HG03175 (cell line): ENCODE results near the gene PHF1.
"Not testable (repeated sequence)": the region's sequence is repeated elsewhere in the genome, so short reads cannot be mapped to it uniquely, and the experiment has no call there.

Experiments used
- ATAC-seq: cut with Tn5 transposase; IDR thresholded peaks from one replicate; pipeline ENCODE4 v1.9.1; 2021; ENCODE audit warnings: mild to moderate bottlenecking, moderate library complexity; ENCODE audit not compliant: unreplicated experiment

Gene PHF1

DNA sequence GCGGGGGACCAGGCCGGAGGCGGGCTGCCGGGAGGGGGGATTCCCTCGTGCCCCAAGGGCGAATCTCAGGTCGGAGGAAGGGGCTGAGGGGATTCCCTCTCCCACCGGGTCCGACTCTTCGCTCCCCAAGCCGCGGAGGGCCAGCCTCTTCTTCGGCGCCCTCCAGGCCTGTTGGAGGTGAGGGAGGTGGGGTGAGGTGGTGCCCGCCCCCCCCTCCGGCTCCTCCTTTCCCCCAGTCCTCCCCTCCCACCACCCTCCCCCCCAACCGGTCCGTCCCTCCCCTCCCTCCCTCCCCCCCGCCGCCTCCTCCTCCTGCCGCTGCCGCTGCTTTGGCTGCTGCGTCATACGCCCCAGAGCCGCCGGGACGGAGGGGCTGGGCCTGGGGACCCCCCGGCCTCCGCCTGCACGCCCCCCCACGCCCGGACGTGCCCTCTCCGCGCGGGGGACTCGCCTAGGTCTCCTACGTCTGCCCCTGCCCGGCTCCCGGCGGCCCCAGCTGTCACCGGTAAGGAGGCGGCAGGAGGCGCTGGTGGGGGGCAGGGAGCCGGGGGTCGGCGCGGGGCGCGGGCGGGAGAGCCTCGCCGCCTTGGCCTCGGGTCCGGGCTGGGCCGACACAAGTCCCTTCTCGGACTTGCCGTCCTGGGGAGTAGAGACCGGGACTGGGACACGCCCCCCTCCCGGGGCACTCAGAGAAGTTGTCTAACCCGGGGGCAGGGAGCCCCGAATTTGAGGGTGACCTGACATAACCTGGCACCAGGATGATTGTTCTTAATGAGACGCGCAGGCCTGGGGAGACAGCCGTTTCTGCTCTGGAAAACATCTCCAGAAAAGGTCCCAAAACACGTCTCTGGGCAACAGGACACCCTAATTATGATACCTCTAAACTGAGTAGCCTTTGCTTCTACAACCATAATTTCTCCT lies at the start of gene PHF1:
PHF1 (plus strand) TSS at position 304 of the 921 bp plus-strand sequence. CDS start 1,250 bp downstream, outside the sequence.
- peak; percentile 34 for ATAC-seq

DNA sequence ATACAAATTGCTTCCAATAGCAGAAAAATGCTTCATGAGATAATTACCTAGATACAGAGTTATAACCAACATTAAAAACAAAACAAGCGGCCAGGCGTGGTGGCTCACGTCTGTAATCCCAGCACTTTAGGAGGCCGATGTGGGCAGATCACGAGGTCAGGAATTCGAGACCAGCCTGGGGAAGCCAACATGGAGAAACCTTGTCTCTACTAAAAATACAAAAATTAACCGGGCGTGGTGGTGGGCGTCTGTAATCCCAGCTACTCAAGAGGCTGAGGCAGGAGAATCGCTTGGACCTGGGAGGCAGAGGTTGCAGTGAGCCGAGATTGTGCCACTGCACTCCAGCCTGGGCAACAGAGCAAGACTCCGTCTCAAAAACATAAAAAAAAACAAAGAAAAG lies 47.3 kb upstream of the PHF1 start:
- ATAC-seq: not testable (repeated sequence)

DNA sequence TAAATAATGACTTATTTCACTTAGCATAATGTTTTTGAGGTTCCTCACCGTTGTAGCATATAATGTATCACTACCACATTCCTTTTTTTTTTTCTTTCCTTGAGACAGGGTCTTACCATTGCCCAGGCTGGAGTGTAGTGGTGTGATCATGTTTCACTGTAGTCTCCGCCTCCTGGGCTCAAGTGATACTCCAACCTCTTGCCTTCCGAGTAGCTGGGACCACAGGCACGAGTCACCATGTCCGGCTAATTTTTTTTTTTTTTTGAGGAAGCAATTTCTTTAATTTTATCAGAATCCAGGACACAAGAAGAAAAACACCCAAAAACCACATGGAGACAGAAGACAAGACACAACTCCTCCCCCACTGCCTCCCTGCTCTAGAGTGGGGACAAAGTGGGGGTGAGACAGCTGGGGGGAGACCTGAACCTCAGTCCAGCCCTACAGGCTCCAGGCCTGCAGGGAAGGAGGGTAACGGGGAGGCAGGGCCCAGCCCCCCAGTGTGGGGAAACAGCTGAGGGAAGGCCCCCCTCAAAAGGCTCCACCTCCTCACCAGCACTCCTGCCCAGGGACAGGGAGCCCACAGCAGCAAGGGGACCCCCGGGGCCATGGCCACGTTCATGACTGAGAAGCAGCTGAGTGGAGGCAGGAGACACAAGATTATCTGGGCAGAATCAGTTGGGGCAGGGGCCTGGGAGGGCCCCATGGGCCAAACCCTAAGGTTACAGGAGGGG lies 46.2 kb upstream of the PHF1 start:
- ATAC-seq: not testable (repeated sequence)

- not testable (repeated sequence) for ATAC-seq
These were observed 45.4 kb upstream of the PHF1 start for GRCh38 chr6:33365206-33365971.

DNA sequence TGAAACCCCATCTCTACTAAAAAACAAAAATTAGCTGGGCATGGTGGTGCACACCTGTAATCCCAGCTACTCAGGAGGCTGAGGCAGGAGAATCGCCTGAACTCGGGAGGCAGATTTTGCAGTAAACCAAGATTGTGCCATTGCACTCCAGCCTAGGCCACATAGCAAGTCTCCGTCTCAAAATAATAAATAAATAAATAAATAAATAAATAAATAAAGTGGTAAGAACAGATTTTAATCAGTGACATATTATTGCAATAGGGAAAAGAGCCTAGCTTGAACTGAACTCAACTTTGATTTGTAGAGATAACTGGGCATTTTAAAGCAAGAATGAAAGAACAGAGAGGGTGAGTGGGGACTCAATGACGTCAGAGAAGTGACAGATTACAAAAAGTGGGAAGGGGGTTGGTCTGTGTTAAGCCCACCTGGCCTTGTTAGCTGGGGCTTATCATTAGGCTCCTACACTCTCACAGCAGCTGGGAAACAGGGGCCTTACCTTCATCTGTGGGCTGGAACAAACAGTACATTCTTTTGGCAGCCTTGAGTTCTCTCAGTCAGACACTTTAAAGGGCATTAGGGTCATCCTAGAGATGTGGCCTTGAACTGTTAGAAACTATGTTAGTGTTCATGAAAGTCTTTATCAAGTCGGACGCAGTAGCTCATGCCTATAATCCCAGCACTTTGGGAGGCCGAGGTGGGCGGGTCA lies 43.7 kb upstream of the PHF1 start:
- ATAC-seq: no peak

GRCh38 chr6:33367715-33368025 lies 43.1 kb upstream of the PHF1 start:
- ATAC-seq: not testable (repeated sequence)

- ATAC-seq: not testable (repeated sequence)
These were observed 38.9 kb upstream of the PHF1 start for GRCh38 chr6:33371901-33372300.

DNA sequence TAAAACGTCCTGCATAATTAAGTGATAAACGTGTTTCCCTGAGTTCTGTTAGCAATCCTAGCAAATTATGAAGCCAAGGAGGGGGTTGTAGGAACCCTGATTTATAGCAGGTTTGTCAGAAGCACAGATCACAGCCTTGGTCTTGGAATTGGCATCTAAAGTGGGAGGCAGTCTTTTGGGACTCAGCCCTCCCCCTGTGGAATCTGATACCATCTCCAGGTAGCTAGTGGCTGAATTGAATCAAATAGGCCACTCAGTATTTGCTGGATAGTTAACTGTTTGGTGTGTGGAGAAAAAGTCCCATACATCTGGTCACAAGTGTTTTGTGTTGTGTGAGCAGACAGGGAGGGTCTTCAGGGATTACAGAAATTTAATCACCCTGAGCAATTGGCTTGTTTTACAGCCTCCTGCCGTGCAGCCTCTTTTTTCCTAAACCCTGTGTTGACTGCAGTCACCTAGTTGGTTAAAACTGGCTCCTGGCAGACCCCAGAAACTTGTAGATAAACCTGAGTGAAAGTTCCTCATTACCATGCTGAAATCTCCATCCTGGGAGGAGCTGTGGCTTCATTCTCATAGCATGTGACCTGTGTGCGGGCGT lies 38.2 kb upstream of the PHF1 start:
- ATAC-seq: no peak

DNA sequence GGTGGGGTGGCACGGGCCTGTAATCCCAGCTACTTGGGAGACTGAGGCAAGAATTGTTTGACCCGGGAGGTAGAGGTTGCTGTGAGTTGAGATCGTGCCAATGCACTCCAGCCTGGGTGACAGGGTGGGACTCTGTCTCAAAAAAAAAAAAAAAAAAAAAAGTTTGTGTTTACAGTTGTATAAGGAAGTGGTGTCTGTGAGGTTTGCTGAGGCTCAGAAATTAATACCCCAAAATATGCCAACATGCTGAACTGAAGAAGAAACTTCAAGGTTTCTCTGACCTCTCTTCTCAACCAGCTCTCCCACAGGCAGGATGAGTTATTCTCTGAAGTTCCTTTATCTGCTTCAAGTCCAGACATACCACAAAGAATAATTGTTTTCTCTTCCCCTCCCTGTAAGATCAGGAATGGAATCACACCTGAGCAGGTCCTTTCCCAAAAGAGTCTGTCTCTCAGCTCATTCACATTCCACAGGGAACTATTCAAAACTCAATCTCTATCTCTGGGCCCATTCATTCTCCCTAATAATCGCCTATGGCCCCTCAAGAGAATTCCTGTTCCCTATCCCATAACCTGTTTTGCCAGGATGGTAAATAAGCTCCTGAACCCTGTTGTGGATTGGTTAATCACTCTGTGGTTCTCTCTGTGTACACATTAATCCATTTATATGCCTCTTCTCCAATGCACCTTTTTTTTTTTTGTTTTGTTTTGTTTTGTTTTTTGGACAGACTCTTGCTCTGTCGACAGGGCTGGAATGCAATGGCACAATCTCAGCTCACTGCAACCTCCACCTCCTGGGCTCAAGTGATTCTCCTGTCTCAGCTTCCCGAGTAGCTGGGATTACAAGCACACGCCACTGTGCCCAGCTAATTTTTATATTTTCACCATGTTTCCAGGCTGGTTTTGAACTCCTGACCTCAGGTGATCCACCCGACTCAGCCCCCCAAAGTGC lies 36.6 kb upstream of the PHF1 start:
- no peak for ATAC-seq

DNA sequence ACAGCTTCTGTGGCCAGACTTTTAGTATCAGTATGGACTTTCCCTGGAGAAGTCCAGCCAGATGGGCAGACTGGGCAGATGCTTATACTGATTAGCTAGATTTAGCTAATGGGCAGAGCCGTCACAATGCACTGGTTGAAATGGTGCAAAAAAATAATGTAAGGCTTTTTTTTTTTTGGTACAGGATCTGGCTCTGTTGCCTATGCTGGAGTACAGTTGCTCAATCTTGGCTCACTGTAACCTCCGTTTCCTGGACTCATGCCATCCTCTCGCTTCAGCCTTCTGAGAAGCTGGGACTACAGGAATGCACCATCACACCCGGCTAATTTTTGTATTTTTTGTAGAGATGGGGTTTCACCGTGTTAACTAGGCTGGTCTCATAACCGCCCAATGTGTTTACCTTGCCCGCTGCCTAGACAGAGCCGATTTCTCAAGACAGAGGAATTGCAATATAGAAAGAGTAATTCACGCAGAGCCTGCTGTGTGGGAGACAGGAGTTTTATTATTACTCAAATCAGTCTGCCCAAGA lies 35.6 kb upstream of the PHF1 start:
- ATAC-seq: no peak

GRCh38 chr6:33377171-33377570 lies 33.6 kb upstream of the PHF1 start:
- no peak for ATAC-seq

DNA sequence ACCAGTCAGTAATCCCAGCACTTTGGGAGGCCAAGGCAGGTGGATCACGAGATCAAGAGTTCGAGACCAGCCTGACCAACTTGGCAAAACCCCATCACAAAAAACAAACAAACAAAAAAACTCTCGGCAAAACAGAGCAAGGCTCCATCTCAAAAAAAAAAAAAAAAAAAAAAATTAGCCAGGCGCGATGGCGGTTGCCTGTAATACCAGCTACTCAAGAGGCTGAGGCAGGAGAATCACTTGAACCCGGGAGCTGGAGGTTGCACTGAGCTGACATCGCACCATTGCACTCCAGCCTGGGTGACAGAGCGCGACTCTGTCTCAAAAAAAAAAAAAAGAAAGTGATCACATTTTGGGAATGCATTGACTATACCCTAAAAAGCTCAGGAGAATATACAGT lies 31.6 kb upstream of the PHF1 start:
- ATAC-seq: not testable (repeated sequence)

GRCh38 chr6:33380272-33380981 lies 30.4 kb upstream of the PHF1 start:
- ATAC-seq: no peak

- no peak for ATAC-seq
These were observed 27.2 kb upstream of the PHF1 start for GRCh38 chr6:33383427-33384185.

DNA sequence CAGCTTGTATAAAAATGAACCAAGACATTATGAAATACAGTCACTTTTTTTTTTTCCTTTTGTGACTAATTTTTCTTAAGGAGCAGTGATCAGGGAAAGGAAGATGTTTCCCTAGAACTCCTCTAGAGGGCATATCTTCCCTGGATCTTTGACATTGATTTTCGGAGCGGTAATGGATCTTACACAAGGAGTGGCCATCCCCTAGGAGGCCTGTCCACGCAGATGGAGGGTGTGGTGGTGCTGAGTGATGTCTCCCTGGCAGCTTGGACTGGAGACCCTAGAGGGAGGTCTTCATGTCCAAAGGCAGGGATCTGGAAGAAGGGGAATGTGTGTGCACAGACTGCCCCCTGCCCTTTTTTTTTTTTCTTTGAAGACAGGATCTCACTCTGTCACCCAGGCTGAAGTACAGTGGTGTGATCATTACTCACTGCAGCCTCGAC lies 26.2 kb upstream of the PHF1 start:
- ATAC-seq: no peak

DNA sequence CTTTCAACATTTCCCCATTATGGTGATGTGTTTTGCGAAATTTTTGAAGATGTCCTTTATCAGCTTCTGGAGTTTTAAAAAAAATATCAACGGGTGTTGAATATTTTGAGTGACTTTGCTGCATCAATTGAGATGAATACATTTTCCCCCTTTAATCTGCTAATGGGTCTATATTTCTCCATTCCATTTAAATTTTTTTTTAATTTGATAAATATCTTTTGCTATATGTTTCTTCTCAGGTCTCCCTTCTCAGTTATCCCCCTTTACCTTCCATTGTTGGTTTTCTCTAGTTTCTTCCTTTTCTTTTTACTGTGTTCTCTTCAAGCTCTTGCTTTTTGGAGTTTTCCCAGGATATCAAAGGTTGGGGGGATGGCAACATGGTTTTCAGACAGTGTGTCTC lies 20.6 kb upstream of the PHF1 start:
- no peak for ATAC-seq

DNA sequence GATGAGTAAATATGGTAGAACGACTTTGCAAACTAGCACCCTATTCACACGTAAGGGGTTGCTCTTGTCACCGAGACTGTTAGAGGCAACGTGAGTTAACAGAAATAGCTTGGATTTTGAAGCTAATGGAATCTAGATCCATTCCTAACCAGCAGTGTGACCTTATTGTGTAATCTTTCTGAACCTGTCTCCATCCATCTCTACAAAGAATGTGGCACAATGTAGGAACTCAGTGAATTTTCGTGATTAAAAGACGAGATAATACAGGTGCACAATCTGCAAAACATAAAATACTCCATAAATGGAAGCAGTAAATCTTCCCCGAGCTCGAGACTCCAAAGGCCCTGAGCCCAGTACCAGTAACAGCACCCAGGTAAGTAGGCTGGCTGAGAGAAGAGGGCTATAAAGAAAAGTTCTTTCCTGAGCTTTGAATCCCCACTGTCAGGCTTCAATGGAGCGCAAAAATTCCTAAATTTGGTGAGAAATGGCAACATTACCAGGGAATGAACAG lies 20.0 kb upstream of the PHF1 start:
- no peak for ATAC-seq
